Mucosa of descending colon (tissue), 3 donors: ENCODE data around the gene POLR2F. TPM values are rescaled to one million over a fixed set of nuclear protein-coding genes. Genes with fewer than 3 reads are reported as not detected.
"Not testable (repeated sequence)": the region's sequence is repeated elsewhere in the genome, so short reads cannot be mapped to it uniquely, and the experiment has no call there.

ENCODE experiments used
- ATAC-seq: fragments of 200-7000 bp; cut with Tn5 transposase; one replicate; pipeline ENCODE4 v1.9.1; 2020; ENCODE audit warnings: mild to moderate bottlenecking, moderate library complexity
- DNase-seq, 3 donors: peaks; one replicate each; pipeline ENCODE4 v3.0.0-alpha.2; 2020
- H3K36me3 ChIP-seq: fragments of 200-600 bp; one replicate; pipeline ENCODE4 v1.8.0; 2021; ENCODE audit warnings: low read depth, mild to moderate bottlenecking
- H3K4me1 ChIP-seq: fragments of 200-600 bp; one replicate; pipeline ENCODE4 v1.8.0; 2021; ENCODE audit warnings: low read depth, mild to moderate bottlenecking
- H3K4me3 ChIP-seq: fragments of 200-600 bp; one replicate; pipeline ENCODE4 v1.8.0; 2021; ENCODE audit warnings: mild to moderate bottlenecking
- H3K9me3 ChIP-seq: fragments of 200-600 bp; one replicate; pipeline ENCODE4 v1.8.0; 2021; ENCODE audit warnings: mild to moderate bottlenecking
- CTCF ChIP-seq: fragments of 200-600 bp; IDR thresholded peaks from one replicate; pipeline ENCODE4 v1.8.0; 2022; ENCODE audit warnings: antibody characterized with exemption, mild to moderate bottlenecking
- intact Hi-C, 2 donors: fragments of 100-400 bp; cut with DNase I in 1 of 2; cut with micrococcal nuclease in 1 of 2; formaldehyde crosslinking; loops; one replicate each; pipeline versions ENCODE4 v1.11.0 to v1.11.1; 2022; cut with DNase I, micrococcal nuclease
- total RNA-seq, 3 donors: library from RNA; stranded (reverse); fragmentation: NEBNext Ultra II Directional in 2 of 3; extraction: Animal tissue kit (Norgen Biotek cat#: 25700) in 2 of 3; gene quantifications; one replicate each; pipeline versions ENCODE4 v1.2.1 to v1.2.4, GENCODE V29; 2021 to 2023
- donor health status: DM: no; HTN: no; CAD: no; lungs with moderate emphysema.
- donor health status: DM: no; HTN: no; CAD: no.
- donor health status: DM: no; HTN: yes; CAD: no.

Gene POLR2F
- total RNA-seq, 3 donors from 2014 or later: 54.4 to 69.3 (median 61.3) TPM

- ATAC-seq (peak; percentile 60), DNase-seq (no peak)
- intact Hi-C loops: no loop called here
- no peak for TF ChIP-seq CTCF
- Histone ChIP-seq H3K4me3 (peak overlapping the region; percentile 66), H3K4me1 (peaks cover 14% of the 10 kb centered on the region), H3K9me3 (no peaks in the 10 kb centered on the region), H3K36me3 (no peaks in the 10 kb centered on the region)
Measured at GRCh38 chr22:37953062-37953436, 450 bp upstream of the POLR2F start.

GRCh38 chr22:37954686-37955085 is 1.2 kb downstream of the POLR2F start:
- H3K36me3 ChIP-seq: no peaks in the 10 kb centered on the region
- no peak overlapping the region for H3K4me3 ChIP-seq
- TF ChIP-seq CTCF: no peak
- H3K4me1 ChIP-seq: peaks cover 14% of the 10 kb centered on the region
- no peaks in the 10 kb centered on the region for H3K9me3 ChIP-seq
- intact Hi-C loops: no loop called here
- DNase-seq (no peak), ATAC-seq (no peak)

GRCh38 chr22:37955825-37956397 is 2.4 kb downstream of the POLR2F start:
- H3K9me3 ChIP-seq, H3K36me3 ChIP-seq, DNase-seq, ATAC-seq, H3K4me3 ChIP-seq, intact Hi-C loops: not testable (repeated sequence)
- peaks cover 14% of the 10 kb centered on the region for H3K4me1 ChIP-seq

GRCh38 chr22:37957232-37957631 is 3.7 kb downstream of the POLR2F start:
- intact Hi-C loops: no loop called here
- no peak for TF ChIP-seq CTCF
- DNase-seq (no peak), ATAC-seq (no peak)
- H3K36me3 ChIP-seq: no peaks in the 10 kb centered on the region
- H3K9me3 ChIP-seq: no peaks in the 10 kb centered on the region
- peaks cover 14% of the 10 kb centered on the region for H3K4me1 ChIP-seq
- no peak overlapping the region for H3K4me3 ChIP-seq

GRCh38 chr22:37959231-37959825 is 5.8 kb downstream of the POLR2F start:
- DNase-seq (no peak), ATAC-seq (no peak)
- intact Hi-C loops: no loop called here
- H3K9me3 ChIP-seq: no peaks in the 10 kb centered on the region
- H3K4me3 ChIP-seq: no peak overlapping the region
- TF ChIP-seq CTCF: no peak
- no peaks in the 10 kb centered on the region for H3K36me3 ChIP-seq
- peaks cover 4% of the 10 kb centered on the region for H3K4me1 ChIP-seq

DNA sequence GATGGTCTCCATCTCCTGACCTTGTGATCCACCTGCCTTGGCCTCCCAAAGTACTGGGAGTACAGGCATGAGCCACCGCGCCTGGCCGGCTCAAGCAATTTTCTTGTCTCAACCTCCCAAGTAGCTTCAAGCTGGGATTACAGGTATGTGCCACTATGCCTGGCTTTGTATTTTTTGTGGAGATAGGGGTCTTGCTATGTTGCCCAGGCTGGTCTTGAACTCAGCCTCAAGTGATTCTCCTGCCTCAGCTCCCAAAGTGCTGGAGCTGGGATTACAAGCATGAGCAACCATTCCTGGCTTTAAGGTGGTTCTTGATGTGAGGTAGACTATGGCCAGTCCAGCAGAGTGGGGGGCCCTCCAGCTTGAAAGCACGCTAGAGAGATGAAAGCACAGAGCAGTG is 7.6 kb downstream of the POLR2F start:
- ATAC-seq: no peak
- DNase-seq: no peak
- Histone ChIP-seq H3K4me3 (no peak overlapping the region), H3K4me1 (no peaks in the 10 kb centered on the region), H3K9me3 (no peaks in the 10 kb centered on the region), H3K36me3 (no peaks in the 10 kb centered on the region)
- intact Hi-C loops: no loop called here
- no peak for TF ChIP-seq CTCF
